ELR (cell line): Measurements from ENCODE around the gene CD44.

ENCODE experiments used
- DNase-seq: peaks from one replicate; pipeline ENCODE4 v3.0.0-alpha.2; 2015; ENCODE audit warnings: low read depth

Gene CD44

DNA sequence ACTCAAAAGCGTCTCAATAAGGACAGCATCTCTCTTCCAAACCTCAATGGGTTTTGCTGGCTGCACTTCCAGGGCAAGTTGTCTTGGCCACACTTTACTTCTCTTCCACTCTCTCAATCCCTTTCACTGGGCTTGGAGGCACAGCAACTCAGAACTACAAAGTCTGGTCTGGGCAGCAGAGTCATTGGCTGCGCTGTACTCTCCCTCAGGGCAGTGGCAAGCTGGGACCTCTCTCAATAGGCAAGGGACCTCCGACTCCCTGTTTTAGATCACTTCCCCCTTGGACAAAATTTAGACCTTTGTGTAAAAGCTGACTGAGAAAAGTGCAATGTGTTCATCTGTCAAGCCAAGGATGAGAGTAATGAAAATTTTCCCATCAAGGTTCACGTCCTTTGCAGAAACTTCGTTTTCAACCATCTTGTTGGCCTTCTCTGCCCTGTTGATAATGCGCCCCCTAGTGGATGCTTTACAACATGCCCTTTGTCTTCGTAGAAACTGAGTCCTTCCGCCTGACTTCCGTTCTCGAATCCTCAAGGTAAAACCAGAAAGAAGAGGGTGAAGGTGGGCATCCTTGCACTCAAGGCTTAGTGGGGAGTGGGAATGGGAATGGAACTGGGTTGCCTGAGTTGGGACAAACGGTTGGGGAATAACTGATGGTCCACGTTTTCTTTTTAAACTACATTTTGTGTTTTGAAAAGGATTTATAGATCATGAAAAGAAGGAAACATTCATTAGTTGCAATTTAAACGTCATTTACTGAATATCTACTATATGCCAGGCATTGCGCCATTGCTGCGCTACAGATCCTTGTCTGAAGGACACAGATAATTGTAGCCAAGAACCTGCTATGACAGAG lies 99.1 kb downstream of the CD44 start:
- peak; percentile 72 for DNase-seq

DNA sequence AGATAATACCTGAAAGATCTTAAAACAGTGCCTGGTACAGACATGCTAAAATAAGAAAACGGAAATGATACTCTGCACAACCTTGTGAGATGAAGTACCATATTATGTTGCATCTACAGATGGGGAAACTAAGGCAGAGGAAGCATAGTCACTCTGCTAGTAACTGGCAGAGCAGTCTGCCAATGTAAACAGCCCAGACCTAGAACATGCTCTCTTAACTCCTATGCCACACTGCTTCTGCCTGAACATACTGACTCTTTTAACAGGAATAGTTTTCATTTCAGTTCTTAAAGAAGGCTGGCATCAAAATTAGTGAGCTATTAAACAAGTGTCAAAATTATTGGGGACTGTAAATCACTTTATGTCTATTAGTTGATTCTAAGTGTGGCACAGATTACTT lies 99.9 kb downstream of the CD44 start:
- no peak for DNase-seq

DNA sequence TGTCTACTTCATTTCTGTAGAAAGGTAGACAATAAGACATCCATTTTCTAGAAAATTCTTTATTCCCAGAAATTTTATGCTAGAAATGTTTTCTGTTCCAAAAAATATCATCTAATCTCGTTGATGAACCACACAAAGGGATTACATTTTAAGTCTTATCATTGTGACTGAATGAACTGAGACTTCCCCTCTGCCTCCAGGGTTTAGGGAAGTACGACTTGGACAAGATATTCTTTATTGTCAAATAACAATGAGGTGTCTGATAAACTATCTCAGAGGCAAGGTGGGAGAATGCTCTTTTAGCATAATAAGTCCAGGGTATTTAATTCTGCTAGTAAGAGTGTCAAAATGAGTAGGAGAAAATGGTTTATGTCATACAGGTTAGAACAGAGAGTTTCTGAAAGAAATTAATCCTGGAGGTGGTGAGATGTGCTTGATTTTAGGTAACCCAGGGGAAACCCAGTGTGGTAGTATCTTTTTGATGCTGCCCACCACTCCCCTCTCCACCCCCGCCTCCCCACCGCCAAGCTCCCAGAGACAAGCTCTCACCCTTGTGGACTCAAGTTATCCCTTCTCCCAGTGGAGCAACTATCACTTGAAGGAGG lies 100.6 kb downstream of the CD44 start:
- no peak for DNase-seq

DNA sequence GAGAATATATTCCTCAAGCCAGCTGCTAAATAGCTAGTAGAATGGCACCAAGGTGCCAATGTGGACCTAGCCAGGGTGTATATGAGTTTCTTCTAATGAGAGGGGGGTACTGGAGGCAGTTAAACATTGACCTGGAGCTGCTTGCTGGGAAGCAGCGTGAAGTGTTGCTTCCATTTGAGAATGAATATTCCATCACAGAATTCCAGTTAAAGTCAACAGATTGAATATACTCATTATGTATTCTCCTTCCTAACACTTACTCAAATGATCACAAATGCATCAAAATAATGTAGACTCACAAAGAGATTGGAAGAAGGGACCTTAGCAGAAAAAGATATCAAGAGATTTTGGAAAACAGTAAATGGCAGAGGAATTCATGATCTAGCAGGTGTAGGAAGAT lies 102.1 kb downstream of the CD44 start:
- no peak for DNase-seq

DNA sequence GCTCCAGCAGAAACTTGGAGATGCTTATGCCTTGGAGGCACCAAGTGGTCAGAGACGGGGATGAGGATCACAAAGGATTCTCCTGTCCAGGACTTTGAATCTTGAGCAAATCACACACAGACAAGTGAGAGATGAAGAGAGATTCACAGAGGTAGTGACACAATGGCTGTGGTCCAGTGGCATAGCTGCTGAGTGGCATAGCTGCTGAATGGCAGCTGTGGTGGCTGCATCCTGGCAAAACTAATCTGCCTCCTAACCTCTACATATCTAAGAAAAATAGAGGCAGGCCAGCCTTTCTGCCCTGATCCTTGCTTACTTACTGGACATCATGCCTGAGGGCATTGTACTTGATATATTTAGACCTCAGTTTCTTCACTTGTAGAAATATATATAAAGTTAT lies 102.6 kb downstream of the CD44 start:
- DNase-seq = no peak

DNA sequence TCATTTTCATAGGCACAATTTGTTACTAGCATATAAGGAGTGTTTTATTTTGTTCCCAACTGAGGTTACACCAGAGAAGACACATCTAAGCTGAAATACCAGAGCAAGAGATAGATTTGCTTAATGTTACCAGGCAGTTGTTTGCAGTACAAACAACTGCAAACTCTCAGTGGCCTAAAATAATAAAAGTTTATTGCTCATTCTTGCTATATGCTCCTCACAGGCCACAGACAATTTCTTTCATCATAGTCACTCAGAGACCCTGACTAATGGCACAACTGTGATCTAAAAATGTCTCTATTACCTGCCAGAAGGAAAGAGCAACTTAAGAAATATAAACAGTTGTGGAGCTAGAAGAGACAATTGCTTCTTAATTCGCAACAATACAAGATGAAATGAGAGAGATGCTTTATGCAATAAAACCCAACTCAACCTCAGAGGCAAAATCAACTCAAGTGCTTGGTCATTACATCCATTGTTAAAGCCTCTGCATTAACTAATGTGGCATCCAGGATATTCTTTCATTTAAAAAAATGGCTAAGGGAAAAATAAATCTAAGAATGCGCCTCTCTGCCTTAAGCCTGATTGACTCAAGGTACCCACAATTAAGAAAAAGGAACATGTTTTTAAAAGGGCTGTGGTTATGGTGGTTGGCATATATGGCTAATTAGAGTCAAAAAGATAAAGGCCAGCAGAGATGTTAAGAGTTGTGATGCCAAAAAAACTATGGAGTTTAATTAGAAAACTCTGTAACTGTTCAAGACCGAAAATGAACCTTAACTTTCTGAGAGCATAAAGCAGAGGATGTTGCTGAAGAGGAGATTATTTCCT lies 103.7 kb downstream of the CD44 start:
- DNase-seq = peak; percentile 41

DNA sequence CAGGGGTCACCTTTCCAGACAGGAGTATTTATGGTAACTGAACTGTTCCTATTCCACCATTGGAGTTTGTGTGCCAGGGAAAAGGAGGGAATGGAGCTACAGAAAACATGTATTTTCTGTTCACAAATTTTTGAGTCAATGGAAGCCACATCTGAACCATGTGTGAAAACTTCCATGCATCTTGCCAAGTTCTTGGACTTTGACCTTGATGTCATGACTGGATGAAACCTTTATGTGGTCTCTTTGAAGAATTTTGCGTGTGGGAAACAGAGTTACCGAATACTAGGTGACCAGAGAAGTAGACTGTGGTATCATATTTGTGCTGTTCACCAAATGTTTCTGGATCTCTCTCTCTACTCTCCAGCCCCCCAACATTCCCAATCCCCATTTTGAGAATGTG lies 104.8 kb downstream of the CD44 start:
- no peak for DNase-seq

DNA sequence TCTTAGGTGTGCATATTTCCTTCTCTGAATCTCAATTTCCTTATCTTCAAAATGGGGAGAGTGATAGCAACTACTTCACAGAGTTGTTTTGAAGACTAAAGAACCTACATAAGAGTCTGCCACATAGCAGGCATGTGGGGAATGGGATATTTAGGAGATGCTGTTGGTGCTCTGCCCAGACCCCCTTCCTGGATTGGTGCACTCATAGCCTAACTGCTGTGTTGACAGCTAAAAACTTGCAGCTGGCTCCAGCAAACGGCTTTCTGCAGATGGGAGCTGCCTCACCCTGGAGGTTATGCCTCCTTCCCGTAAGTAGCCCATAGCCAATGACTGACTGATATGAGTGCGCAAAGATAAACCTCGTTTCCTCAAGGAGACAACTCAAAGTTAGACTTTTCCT lies 106.1 kb downstream of the CD44 start:
- DNase-seq = no peak

DNA sequence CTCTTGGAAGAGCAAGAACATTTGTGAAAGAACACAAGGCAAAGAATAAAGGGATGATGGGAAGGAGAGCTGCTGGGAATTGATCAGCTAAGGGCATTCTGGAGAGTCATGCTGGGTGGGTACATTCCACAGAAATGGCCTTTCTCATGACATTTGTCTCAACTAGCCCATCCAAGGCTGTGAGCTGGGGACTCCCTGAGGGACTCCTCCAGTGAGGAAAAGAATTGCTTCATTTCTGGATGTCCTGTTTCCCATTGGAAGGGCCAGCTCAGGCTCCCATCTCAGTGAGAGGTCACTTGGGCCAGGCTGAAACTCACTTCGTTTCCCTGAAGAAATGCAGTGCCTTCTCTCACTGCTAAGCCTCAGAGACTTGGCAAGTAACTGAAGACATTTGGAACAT lies 106.8 kb downstream of the CD44 start:
- DNase-seq = no peak

DNA sequence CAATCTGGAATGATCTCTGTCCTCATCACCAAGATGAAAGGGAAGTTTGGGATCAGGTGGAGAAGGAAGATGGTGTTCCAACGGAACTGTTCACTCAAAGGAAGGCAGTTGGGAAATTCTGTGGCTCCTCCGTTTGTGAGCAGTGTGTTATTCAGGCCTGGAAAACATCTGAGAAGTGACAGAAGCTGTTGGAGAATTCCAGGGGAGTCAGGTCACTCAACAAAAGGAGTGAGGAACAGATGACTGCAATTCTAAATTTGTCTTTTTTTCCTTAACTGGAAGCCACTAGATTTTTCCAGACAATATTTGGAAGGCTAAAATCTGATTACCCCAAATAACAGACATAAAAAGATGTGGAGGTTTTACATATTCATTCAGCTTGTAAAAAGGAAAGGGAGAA lies 107.8 kb downstream of the CD44 start:
- DNase-seq = no peak

DNA sequence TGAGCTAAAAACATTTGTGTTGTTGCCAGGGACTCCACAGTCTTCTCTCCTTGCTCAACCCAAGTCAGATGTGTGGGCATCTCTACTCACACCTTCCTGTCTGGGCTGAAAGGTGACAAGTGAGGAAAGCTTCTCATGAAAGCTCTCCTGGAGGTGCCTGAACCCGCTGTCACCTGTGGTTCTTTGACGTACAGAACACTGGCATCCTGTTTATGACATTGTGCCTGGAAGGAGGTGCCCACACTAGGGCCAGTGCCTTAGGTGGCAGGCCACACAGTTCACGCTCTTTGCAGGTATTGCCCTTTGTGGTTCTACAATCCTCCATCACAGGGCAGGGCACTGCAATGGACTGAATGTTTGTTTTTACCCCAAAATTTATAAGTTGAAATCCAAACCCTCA lies 108.5 kb downstream of the CD44 start:
- no peak for DNase-seq

DNA sequence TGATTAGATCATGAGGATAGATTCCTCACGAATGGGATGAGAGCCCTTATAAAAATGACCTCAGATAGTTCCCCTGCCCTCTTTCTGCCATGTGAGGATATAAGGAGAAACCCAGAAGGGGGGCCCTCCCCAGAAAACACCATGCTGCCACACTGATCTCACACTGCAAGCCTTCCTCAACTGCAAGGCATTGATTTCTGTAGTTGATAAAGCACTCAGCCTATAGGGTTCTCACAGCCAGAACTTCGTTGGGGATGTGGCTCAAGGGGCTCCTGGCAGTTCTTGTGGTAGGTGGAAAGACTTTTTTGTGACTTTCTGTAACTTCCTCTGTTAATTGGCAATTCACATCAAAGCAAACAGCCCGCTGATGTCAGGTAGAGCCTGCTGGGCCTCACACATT lies 108.9 kb downstream of the CD44 start:
- no peak for DNase-seq

DNA sequence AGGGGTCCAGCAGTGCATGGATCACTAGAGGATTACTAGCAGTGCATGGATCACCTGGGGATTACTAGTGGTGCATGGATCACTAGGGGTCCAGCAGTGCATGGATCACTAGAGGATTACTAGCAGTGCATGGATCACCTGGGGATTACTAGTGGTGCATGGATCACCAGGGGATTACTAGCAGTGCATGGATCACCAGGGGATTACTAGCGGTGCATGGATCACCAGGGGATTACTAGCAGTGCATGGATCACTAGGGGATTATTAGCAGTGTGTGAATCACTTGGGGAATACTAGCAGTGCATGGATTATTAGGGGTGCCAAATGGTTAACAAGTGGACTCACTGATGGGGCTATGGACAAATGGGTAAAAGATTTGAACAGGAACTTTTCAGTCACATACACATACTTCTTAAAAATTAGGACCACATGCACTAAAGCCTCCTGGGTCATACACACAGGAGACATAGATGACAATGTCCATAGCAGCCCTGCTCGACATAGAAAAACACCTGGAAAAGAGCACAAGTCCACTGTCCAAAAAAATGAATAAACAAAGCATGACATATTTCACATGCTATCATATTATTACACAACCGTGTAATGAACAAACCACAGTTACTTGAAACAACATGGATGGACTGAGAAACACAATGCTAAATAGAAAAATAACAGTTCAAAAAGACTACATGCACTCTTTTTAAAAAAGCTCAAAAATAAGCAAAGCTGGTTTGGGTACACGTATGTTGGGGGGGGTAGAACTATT lies 109.8 kb downstream of the CD44 start:
- no peak for DNase-seq

DNA sequence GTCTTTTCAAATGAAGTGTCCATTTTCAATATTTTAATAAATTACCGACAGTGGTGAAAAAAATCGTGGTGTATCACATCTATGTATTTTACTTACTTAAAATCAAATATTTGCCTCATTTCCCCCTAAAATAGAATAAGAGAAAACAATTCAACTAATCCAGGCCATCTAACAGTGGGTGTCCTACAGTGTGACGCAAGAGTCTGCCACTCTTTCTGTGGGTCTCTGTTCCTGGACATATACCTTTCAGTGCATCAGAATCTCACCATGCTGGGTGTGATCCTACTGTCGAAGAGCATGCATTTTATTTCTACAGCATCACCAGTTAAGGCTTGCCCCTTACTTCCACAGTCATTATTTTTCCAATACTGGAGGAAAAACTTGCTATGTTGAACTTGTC lies 111.2 kb downstream of the CD44 start:
- DNase-seq = no peak

DNA sequence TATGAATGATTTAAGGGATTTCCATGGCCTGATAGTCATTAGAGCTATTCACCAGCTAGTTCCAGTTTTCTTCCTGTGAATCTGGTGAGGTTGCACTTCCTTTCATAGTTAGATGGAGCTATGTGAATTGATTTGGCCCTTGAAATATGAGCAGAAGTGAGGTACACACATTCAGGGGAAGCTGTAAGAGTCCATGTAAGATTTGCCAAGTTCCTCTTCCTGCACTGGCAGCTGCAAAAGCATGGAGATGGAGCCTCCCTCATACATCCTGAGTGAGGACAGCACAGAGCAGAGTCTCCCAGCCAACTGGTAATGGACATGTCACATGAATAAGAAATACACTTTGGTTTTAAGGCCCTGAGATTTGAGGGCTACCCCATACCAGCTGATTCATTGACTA lies 111.7 kb downstream of the CD44 start:
- DNase-seq = no peak

DNA sequence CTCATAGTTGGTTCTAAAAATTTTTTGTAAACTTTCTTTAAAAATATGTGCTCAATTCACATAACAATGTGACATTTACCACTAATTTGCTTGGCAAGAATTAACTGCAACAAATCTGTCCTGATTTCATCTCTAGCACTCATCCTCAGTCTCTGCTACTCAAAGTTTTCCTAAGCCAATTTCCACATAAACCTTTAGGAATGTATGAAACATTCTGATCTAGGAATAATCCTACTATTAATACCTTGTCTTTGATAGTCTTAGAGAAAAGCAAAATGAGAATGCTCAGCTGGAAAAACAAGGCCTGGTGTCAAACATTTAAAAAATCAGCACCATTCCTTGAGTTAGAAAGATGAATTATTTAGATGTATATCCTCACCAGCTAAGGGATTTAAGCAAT lies 114.3 kb downstream of the CD44 start:
- no peak for DNase-seq

DNA sequence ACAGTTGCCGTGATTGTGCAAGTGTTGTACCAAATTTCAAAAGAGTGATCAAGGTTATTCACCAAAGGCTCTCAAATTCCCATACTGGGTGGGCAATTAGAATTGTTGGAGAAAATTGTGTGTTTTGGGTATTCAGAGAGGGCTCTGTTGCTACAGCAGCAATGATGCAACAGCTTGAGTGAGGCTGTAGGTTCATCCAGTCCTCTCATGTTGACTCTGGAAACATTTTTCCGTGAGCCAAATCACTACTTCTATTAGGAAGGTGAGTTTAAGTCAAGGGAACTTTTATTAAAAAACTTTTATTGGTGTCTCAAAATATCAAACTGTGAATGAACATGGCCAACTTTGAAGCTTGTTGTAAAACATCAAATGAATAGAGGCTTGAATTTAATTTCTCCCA lies 116.5 kb downstream of the CD44 start:
- no peak for DNase-seq

DNA sequence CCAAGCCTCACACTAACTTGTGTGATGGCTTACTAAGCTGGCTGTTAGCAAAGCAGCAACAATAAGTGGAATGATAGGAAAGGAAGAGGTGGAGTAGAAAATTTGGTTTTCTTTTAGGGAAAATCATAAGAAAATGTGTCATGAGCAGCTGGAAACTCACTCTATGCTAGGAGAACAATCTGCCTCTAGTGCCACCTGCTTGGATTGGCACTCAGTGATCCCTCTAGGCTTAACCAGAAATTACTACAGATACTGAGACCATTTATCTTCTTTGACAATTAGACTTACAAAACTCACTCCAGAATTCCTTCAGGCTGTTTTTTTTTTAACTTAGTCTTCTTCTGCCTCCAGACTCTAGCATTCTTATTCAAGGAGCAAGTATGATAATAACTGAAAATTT lies 117.3 kb downstream of the CD44 start:
- DNase-seq = no peak

DNA sequence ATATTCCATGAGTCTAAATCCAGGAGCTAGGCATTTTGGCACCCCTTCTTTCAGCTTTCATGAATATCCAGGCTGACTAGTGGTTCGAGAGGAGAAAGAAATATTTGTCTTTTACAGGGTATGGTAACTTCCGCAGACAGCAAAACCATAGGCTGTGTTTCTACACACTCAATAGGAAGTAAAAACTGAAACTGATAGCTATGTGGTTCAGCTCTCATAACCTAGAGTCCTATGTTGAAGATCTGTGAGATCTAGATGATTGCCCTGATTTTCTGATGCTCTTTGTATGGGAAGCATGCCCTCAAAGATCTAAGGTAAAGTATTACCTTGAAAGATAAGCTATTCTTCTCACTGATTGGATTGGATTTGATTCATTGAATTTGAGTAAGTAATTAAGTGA lies 118.3 kb downstream of the CD44 start:
- no peak for DNase-seq

DNA sequence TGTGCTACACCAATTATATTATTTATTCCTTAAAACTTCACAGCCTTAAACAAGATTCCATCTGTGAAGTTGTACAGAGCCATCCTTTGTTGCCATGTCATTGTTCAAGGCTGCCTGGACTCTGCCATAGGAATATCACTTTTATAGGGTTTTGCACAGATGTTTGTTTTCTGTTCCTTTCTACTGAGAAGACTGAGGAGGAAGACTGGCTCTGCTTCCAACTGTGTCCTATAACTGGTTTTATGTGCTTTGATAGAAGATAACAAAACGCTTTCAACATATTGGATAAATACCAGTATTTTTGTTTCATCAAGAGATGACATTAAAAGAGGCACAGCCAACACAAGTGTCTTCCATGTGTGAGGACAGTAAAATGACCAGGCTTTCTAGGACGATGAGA lies 120.6 kb downstream of the CD44 start:
- DNase-seq = no peak

DNA sequence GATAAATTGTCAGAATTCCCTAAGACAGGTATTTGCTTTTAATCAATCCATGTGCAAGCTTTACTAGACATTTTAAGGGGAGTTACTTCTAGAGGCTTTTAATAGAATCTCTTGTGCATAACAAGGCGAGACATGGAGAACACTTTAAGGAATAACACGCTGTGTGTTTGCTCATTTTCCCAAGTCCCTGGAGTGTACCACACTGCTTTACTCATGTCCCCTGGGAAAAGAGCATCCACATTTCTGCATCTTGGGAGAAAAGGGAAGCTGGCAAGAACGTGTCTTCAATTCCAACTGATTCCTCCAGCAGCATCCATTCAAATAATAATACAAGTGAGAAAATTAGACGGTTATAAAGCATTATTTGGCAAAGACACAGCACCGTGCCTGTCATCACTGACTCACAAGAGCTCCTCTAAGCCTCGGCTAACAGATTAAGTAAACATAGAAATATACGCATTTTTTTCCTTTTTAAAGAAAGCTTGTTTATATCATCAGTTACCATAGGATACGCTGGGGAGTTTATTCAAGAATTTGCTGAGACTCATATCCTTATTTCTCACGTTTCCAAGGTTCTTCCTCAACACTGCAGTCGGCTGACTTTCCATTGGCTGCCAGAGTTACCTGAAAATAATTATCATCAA lies 121.5 kb downstream of the CD44 start:
- peak; percentile 93 for DNase-seq

DNA sequence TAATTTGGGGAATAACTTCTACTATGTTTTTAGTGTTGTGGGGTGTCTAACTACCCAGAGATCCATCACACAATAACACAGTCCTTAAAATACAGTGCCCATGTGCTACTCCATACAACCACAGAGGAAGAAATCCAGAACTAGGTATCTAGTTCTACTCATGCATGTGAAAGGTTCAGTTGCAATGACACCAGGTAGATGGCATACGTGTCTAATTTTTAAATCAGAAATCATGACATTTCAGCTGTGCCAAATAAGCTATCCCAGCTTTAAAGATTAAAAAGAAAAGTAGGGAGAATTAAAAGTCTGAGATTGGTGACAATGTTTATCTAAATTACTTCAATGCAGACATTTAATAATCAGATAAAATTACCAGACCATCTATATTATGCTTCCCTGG lies 122.2 kb downstream of the CD44 start:
- no peak for DNase-seq
